HepG2 (cell line): ENCODE data around the gene DENND4A. TPM values are rescaled to one million over a fixed set of nuclear protein-coding genes. Genes with fewer than 3 reads are reported as not detected.

Experiments
- ATAC-seq: fragments of 200-7000 bp; cut with Tn5 transposase; 3 replicates; pipeline ENCODE4 v1.9.1; 2020; ENCODE audit warnings: mild to moderate bottlenecking, moderate library complexity
- BruUV-seq: library from RNA; stranded (reverse); fragments of 400-500 nt; replicated peaks from 2 replicates; lab custom pipeline; 2021; lab: Mats Ljungman, UMichigan
- CTCF ChIA-PET: fragments of 300-600 bp; formaldehyde crosslinking; extraction: SDS; loops from one replicate; lab custom pipeline; 2021; ENCODE audit warnings: low total read pairs, inconsistent platforms, low intra/inter-chr PET ratio; lab: Yijun Ruan, JAX
- POLR2A ChIA-PET: fragments of 350-600 bp; sonication (Branson Sonifier 250); formaldehyde crosslinking; loops from one replicate; lab custom pipeline; 2020; ENCODE audit warnings: antibody characterized with exemption, inconsistent platforms; lab: Yijun Ruan, JAX
- DNase-seq: peaks from one replicate; pipeline ENCODE4 v3.0.0-alpha.2; 2015; ENCODE audit warnings: low spot score
- FAIRE-seq: peaks from 3 replicates; lab custom pipeline; 2011; peaks lifted over from hg19 to GRCh38; lab: Jason Lieb, UNC
- H2AFZ ChIP-seq: one replicate; pipeline ENCODE4 v1.6.1; 2011; ENCODE audit warnings: low read length, inconsistent platforms
- H3K27ac ChIP-seq: fragments of 300-600 bp; 3 replicates; pipeline ENCODE4 v1.8.0; 2011; ENCODE audit warnings: mixed run types, mild to moderate bottlenecking, mixed read lengths, low read length, inconsistent platforms; ENCODE audit not compliant: insufficient read depth; ENCODE audit errors: extremely low read length
- H3K27me3 ChIP-seq, 2 experiments: fragments of 200-600 bp in 1 of 2; 2 replicates in 1 of 2; 3 replicates in 1 of 2; pipeline versions ENCODE4 v1.6.0 to v1.8.0; 2011; ENCODE audit warnings: low read length in 2 of 2, mild to moderate bottlenecking in 2 of 2, moderate library complexity in 2 of 2, inconsistent platforms in 1 of 2; ENCODE audit not compliant: insufficient read depth in 2 of 2, control insufficient read depth in 1 of 2
- H3K36me3 ChIP-seq, 2 experiments: fragments of 200-600 bp in 1 of 2; replicated peaks in 1 of 2; 2 replicates in 1 of 2; 3 replicates in 1 of 2; pipeline versions ENCODE4 v1.5.1 to v1.8.0; 2011; ENCODE audit warnings: low read length in 2 of 2, inconsistent platforms in 1 of 2; ENCODE audit not compliant: insufficient read depth in 2 of 2, control insufficient read depth in 1 of 2
- H3K4me1 ChIP-seq: 2 replicates; pipeline ENCODE4 v1.5.1; 2012; ENCODE audit warnings: low read length, inconsistent platforms; ENCODE audit not compliant: insufficient read depth
- H3K4me2 ChIP-seq: 2 replicates; pipeline ENCODE4 v1.6.0; 2011; ENCODE audit warnings: low read depth, low read length, inconsistent platforms
- H3K4me3 ChIP-seq, 3 experiments: fragments of 200-600 bp in 1 of 3; sonication (generic), shearing (Covaris generic) in 1 of 3; replicated peaks in 1 of 3; 2 replicates each; pipeline ENCODE4 v1.5.1; 2011 to 2016; ENCODE audit warnings: low read length in 3 of 3, inconsistent platforms in 2 of 3, low read depth in 2 of 3, mild to moderate bottlenecking in 2 of 3, control low read depth in 1 of 3, mixed read lengths in 1 of 3; ENCODE audit not compliant: insufficient read depth in 1 of 3
- H3K79me2 ChIP-seq: one replicate; pipeline ENCODE4 v1.6.1; 2011; ENCODE audit warnings: low read length, inconsistent platforms; ENCODE audit not compliant: insufficient read depth
- H3K9ac ChIP-seq: 2 replicates; pipeline ENCODE4 v1.6.0; 2011; ENCODE audit warnings: mild to moderate bottlenecking, low read depth, low read length, inconsistent platforms; ENCODE audit not compliant: insufficient read depth
- H3K9me3 ChIP-seq: 2 replicates; pipeline ENCODE4 v1.5.1; 2012; ENCODE audit warnings: mild to moderate bottlenecking, low read length
- H4K20me1 ChIP-seq: 2 replicates; pipeline ENCODE4 v1.6.0; 2011; ENCODE audit warnings: inconsistent platforms, mild to moderate bottlenecking, low read length, moderate library complexity; ENCODE audit not compliant: insufficient read depth
- BHLHE40 ChIP-seq: IDR thresholded peaks from 2 replicates; pipeline ENCODE4 v1.6.1; 2011; ENCODE audit warnings: low read length, improper control_type of control experiment
- GABPB1 ChIP-seq: IDR thresholded peaks from 2 replicates; pipeline ENCODE4 v1.6.1; 2016; ENCODE audit warnings: mild to moderate bottlenecking, missing genetic modification reagents, moderate library complexity, missing compliant biosample characterization
- HCFC1 ChIP-seq: fragments of 150-350 bp; IDR thresholded peaks from 2 replicates; pipeline ENCODE4 v1.6.1; 2014; ENCODE audit warnings: low read depth, low read length
- KLF11 ChIP-seq: IDR thresholded peaks from 2 replicates; pipeline ENCODE4 v1.6.1; 2016; ENCODE audit warnings: missing compliant biosample characterization
- MYNN ChIP-seq: sonication (generic); formaldehyde crosslinking; IDR thresholded peaks from 2 replicates; pipeline ENCODE4 v1.4.0; 2020; ENCODE audit warnings: mild to moderate bottlenecking, low read depth, missing genetic modification reagents
- SOX13 ChIP-seq, 3 experiments: fragments of 450-650 bp in 1 of 3; sonication (generic) in 1 of 3; formaldehyde crosslinking in 1 of 3; IDR thresholded peaks in 2 of 3; conservative IDR thresholded peaks in 1 of 3; 2 replicates each; pipeline versions ENCODE4 v1.5.0 to v1.6.1; 2016 to 2020; ENCODE audit warnings: antibody characterized with exemption in 1 of 3, mild to moderate bottlenecking in 1 of 3, missing compliant biosample characterization in 1 of 3, missing genetic modification reagents in 1 of 3, moderate library complexity in 1 of 3
- TP53 ChIP-seq: sonication (generic); formaldehyde crosslinking; conservative IDR thresholded peaks from 2 replicates; pipeline ENCODE4 v1.4.0; 2020; ENCODE audit warnings: missing genetic modification reagents
- ZFP62 ChIP-seq: sonication (generic); formaldehyde crosslinking; IDR thresholded peaks from 2 replicates; pipeline ENCODE4 v1.4.0; 2020; ENCODE audit warnings: missing genetic modification reagents
- ZNF230 ChIP-seq: sonication (generic); formaldehyde crosslinking; IDR thresholded peaks from 2 replicates; pipeline ENCODE4 v1.4.0; 2020; ENCODE audit warnings: mild to moderate bottlenecking, missing genetic modification reagents
- ZNF251 ChIP-seq: sonication (generic); formaldehyde crosslinking; IDR thresholded peaks from 2 replicates; pipeline ENCODE4 v1.9.0; 2021; ENCODE audit warnings: mild to moderate bottlenecking, missing genetic modification reagents
- ZNF780A ChIP-seq: sonication (generic); formaldehyde crosslinking; IDR thresholded peaks from 2 replicates; pipeline ENCODE4 v1.8.0; 2022; ENCODE audit warnings: mild to moderate bottlenecking, missing genetic modification reagents, moderate library complexity
- WGBS: methylation state at CpG from one replicate; pipeline ENCODE4 v1.1.6; 2017; ENCODE audit warnings: low lambda C conversion rate; 5-methylcytosine and 5-hydroxymethylcytosine counted together
- in situ Hi-C: cut with HindIII; loops from 2 replicates; pipeline ENCODE4 v1.10.0; 2017; ENCODE audit warnings: low pct_unique_long_range_greater_than_20kb; ENCODE audit not compliant: extremely low pct_ligation_motif_present
- intact Hi-C: fragments of 100-400 bp; cut with micrococcal nuclease; formaldehyde crosslinking; loops from one replicate; pipeline ENCODE4 v1.10.0; 2022; ENCODE audit not compliant: unreplicated experiment
- polyA plus RNA-seq, 8 experiments: library from polyadenylated mRNA; depleted of rRNA in 3 of 8; stranded (reverse) in 7 of 8; unstranded in 1 of 8; fragments of >200 nt; fragmentation: Illumina TruSeq in 4 of 8; extraction: Trizol in 4 of 8; gene quantifications; 2 replicates each; pipeline versions ENCODE4 v1.2.1 to v1.2.3, GENCODE V29; 2011 to 2016; ENCODE audit warnings: low read depth in 4 of 8, missing spikeins in 1 of 8, mixed read lengths in 1 of 8; ENCODE audit not compliant: insufficient read depth in 1 of 8
- total RNA-seq, 5 experiments: library from RNA; depleted of rRNA; stranded (reverse); fragments of >200 nt; fragmentation: Illumina TruSeq; extraction: Trizol; gene quantifications; 2 replicates each; pipeline ENCODE4 v1.2.3, GENCODE V29; 2016; ENCODE audit warnings: low read depth in 1 of 5
- TF ChIP-seq, protein P1 (sequence below): sonication (generic); formaldehyde crosslinking; conservative IDR thresholded peaks from 2 replicates; pipeline ENCODE4 v1.5.0; 2020; ENCODE audit warnings: missing genetic modification reagents
- TF ChIP-seq, protein P2 (sequence below): sonication (generic); formaldehyde crosslinking; IDR thresholded peaks from 2 replicates; pipeline ENCODE4 v1.4.0; 2020; ENCODE audit warnings: missing genetic modification reagents
- TF ChIP-seq, protein P3 (sequence below): IDR thresholded peaks from 2 replicates; pipeline ENCODE4 v1.6.1; 2018; ENCODE audit warnings: missing genetic modification reagents, mild to moderate bottlenecking, missing compliant biosample characterization
- TF ChIP-seq, protein P4 (sequence below): IDR thresholded peaks from 2 replicates; pipeline ENCODE4 v1.6.1; 2012; ENCODE audit warnings: low read length, improper control_type of control experiment

DENND4A gene
- total and polyA plus RNA-seq, 2 of the 13 experiments (the other 11 are each of a cell fraction or from before 2014, with no cell fraction given) = 13.2 to 18.6 TPM

DNA sequence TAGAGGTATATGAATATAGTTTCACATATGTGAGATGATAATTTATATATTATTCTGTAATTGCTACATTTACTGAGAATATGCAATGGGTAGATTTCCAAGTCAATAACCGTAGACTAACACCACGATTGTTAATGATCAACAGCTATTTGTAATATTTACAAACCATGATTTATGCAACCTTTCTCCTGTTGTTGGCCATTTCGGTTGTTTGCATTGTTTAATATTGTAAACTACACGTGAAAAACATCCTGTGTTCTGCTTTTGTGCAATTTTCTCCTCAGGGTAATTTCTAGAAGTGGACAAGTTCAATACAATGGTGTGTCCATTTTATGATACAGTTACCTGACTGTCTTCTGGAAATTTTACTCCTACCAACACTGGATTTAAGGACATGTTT lies 47.9 kb upstream of the DENND4A start:
- no peak overlapping the region for H3K27ac ChIP-seq
- H3K9ac ChIP-seq = no peak overlapping the region
- WGBS = 2% methylated on average over 4 of the region's 4 CpGs
- FAIRE-seq (no peak), ATAC-seq (no peak), DNase-seq (peak; percentile 21)
- no TSS peak for BruUV-seq
- H3K27me3 ChIP-seq = no peaks in the 10 kb centered on the region
- CTCF ChIA-PET = no interaction called here
- no peak overlapping the region for H3K4me2 ChIP-seq
- no peaks in the 10 kb centered on the region for H3K79me2 ChIP-seq
- POLR2A ChIA-PET = interaction anchor here (1.0 to 1.6 kb wide), 2 partner anchors 29 to 229 kb away, joined by 3 to 5 read pairs; partner anchors contain the start of genes INTS14 and RAB11A
- H3K36me3 ChIP-seq = no peaks in the 10 kb centered on the region
- H3K4me1 ChIP-seq = peaks cover 58% of the 10 kb centered on the region
- H4K20me1 ChIP-seq = no peaks in the 10 kb centered on the region
- H2AFZ ChIP-seq = no peak overlapping the region
- no peak overlapping the region for H3K4me3 ChIP-seq
- no peaks in the 10 kb centered on the region for H3K9me3 ChIP-seq
- in situ Hi-C loops (no loop called here), intact Hi-C loops (no loop called here)
- no peak for TF ChIP-seq SOX13 (IDR thresholded peaks at IDR 0.05)
- TF ChIP-seq SOX13 (CRISPR knock-in tag; conservative IDR thresholded peaks at IDR 0.05 in 1 of 2, IDR thresholded peaks at IDR 0.05 in 1 of 2) = peak in 1 of 2 experiments; percentile 31; a peak in 1 of 4 replicates
- no peak for TF ChIP-seq ZNF251 (CRISPR knock-in tag)
- TF ChIP-seq, protein P1, sequence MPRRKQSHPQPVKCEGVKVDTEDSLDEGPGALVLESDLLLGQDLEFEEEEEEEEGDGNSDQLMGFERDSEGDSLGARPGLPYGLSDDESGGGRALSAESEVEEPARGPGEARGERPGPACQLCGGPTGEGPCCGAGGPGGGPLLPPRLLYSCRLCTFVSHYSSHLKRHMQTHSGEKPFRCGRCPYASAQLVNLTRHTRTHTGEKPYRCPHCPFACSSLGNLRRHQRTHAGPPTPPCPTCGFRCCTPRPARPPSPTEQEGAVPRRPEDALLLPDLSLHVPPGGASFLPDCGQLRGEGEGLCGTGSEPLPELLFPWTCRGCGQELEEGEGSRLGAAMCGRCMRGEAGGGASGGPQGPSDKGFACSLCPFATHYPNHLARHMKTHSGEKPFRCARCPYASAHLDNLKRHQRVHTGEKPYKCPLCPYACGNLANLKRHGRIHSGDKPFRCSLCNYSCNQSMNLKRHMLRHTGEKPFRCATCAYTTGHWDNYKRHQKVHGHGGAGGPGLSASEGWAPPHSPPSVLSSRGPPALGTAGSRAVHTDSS (CRISPR knock-in tag) = no peak
- TF ChIP-seq ZFP62 (CRISPR knock-in tag) = no peak
- TF ChIP-seq TP53 (CRISPR knock-in tag) = no peak
- no peak for TF ChIP-seq ZNF230 (CRISPR knock-in tag)
- TF ChIP-seq MYNN (CRISPR knock-in tag) = no peak
- TF ChIP-seq KLF11 (CRISPR knock-in tag) = no peak
- peak; percentile 76 for TF ChIP-seq BHLHE40
- TF ChIP-seq, protein P2, sequence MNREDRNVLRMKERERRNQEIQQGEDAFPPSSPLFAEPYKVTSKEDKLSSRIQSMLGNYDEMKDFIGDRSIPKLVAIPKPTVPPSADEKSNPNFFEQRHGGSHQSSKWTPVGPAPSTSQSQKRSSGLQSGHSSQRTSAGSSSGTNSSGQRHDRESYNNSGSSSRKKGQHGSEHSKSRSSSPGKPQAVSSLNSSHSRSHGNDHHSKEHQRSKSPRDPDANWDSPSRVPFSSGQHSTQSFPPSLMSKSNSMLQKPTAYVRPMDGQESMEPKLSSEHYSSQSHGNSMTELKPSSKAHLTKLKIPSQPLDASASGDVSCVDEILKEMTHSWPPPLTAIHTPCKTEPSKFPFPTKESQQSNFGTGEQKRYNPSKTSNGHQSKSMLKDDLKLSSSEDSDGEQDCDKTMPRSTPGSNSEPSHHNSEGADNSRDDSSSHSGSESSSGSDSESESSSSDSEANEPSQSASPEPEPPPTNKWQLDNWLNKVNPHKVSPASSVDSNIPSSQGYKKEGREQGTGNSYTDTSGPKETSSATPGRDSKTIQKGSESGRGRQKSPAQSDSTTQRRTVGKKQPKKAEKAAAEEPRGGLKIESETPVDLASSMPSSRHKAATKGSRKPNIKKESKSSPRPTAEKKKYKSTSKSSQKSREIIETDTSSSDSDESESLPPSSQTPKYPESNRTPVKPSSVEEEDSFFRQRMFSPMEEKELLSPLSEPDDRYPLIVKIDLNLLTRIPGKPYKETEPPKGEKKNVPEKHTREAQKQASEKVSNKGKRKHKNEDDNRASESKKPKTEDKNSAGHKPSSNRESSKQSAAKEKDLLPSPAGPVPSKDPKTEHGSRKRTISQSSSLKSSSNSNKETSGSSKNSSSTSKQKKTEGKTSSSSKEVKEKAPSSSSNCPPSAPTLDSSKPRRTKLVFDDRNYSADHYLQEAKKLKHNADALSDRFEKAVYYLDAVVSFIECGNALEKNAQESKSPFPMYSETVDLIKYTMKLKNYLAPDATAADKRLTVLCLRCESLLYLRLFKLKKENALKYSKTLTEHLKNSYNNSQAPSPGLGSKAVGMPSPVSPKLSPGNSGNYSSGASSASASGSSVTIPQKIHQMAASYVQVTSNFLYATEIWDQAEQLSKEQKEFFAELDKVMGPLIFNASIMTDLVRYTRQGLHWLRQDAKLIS (CRISPR knock-in tag) = no peak
- TF ChIP-seq, protein P3, sequence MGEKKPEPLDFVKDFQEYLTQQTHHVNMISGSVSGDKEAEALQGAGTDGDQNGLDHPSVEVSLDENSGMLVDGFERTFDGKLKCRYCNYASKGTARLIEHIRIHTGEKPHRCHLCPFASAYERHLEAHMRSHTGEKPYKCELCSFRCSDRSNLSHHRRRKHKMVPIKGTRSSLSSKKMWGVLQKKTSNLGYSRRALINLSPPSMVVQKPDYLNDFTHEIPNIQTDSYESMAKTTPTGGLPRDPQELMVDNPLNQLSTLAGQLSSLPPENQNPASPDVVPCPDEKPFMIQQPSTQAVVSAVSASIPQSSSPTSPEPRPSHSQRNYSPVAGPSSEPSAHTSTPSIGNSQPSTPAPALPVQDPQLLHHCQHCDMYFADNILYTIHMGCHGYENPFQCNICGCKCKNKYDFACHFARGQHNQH (CRISPR knock-in tag) = no peak
- no peak for TF ChIP-seq HCFC1
- TF ChIP-seq, protein P4, sequence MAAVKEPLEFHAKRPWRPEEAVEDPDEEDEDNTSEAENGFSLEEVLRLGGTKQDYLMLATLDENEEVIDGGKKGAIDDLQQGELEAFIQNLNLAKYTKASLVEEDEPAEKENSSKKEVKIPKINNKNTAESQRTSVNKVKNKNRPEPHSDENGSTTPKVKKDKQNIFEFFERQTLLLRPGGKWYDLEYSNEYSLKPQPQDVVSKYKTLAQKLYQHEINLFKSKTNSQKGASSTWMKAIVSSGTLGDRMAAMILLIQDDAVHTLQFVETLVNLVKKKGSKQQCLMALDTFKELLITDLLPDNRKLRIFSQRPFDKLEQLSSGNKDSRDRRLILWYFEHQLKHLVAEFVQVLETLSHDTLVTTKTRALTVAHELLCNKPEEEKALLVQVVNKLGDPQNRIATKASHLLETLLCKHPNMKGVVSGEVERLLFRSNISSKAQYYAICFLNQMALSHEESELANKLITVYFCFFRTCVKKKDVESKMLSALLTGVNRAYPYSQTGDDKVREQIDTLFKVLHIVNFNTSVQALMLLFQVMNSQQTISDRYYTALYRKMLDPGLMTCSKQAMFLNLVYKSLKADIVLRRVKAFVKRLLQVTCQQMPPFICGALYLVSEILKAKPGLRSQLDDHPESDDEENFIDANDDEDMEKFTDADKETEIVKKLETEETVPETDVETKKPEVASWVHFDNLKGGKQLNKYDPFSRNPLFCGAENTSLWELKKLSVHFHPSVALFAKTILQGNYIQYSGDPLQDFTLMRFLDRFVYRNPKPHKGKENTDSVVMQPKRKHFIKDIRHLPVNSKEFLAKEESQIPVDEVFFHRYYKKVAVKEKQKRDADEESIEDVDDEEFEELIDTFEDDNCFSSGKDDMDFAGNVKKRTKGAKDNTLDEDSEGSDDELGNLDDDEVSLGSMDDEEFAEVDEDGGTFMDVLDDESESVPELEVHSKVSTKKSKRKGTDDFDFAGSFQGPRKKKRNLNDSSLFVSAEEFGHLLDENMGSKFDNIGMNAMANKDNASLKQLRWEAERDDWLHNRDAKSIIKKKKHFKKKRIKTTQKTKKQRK = no peak
- TF ChIP-seq GABPB1 (CRISPR knock-in tag) = no peak
- no peak for TF ChIP-seq ZNF780A (CRISPR knock-in tag)
